ENCODE results near the gene GABRG3.

GRCh38 chr15:27234593-27234992, 263.6 kb downstream of the GABRG3 start:
- TF ChIP-seq TAF1 (IDR thresholded peaks at IDR 0.05; ENCODE audit: control insufficient read depth, extremely low read depth, insufficient read depth, low read length, severe bottlenecking) (no peak), FOXM1 (IDR thresholded peaks at IDR 0.05; ENCODE audit: low read depth) (no peak), FOXM1 (CRISPR knock-in tag; IDR thresholded peaks at IDR 0.05; ENCODE audit: low read depth) (no peak), ZFP1 (CRISPR knock-in tag; IDR thresholded peaks at IDR 0.05) (no peak), CTCF (IDR thresholded peaks at IDR 0.05 in 2 of 3, conservative IDR thresholded peaks at IDR 0.05 in 1 of 3; ENCODE audit: insufficient read depth in 2 of 3, low read depth in 1 of 3, low read length in 3 of 3) (no peak), GABPB1 (CRISPR knock-in tag; IDR thresholded peaks at IDR 0.05) (no peak), HNRNPK (IDR thresholded peaks at IDR 0.05; ENCODE audit: low read depth, low read length, poor library complexity, severe bottlenecking) (no peak)

Measured in K562 (cell line).